ENCODE results near the gene PREP.

GRCh38 chr6:105400501-105400900 lies 2.4 kb downstream of the PREP start:
- TF ChIP-seq REST (IDR thresholded peaks at IDR 0.05; ENCODE audit: low read depth, low read length) (no peak), POLR2AphosphoS5 (IDR thresholded peaks at IDR 0.05; ENCODE audit: low read depth, low read length) (no peak), SMC3 (IDR thresholded peaks at IDR 0.05; ENCODE audit: low read depth, low read length) (no peak), IRF3 (IDR thresholded peaks at IDR 0.05; ENCODE audit: low read depth, low read length) (no peak), CTCF (IDR thresholded peaks at IDR 0.05) (no peak), JUND (IDR thresholded peaks at IDR 0.05) (no peak), RFX5 (IDR thresholded peaks at IDR 0.05; ENCODE audit: low read length) (no peak), USF2 (IDR thresholded peaks at IDR 0.05; ENCODE audit: borderline replicate concordance, low read depth, low read length) (no peak), FOXM1 (IDR thresholded peaks at IDR 0.05; ENCODE audit: low read depth) (no peak), EZH2phosphoT487 (IDR thresholded peaks at IDR 0.05; ENCODE audit: borderline replicate concordance, low read depth) (no peak), TAF1 (IDR thresholded peaks at IDR 0.05; ENCODE audit: borderline replicate concordance, low read depth, low read length) (no peak)

Data from SK-N-SH (cell line).